ACC112 (cell line): Measurements from ENCODE around the gene EYA2.

Experiments used
- H2AFZ ChIP-seq: fragments of 200-600 bp; sonication (generic); one replicate; pipeline ENCODE4 v1.6.0; 2017; ENCODE audit warnings: antibody characterized with exemption, low read length; ENCODE audit not compliant: unreplicated experiment
- H3K27ac ChIP-seq: fragments of 200-600 bp; sonication (generic); 2 replicates; pipeline ENCODE4 v1.5.1; 2014; ENCODE audit warnings: low read depth, mild to moderate bottlenecking, antibody characterized with exemption, low read length, moderate library complexity
- H3K27me3 ChIP-seq: fragments of 200-600 bp; sonication (generic); 2 replicates; pipeline ENCODE4 v1.6.1; 2014; ENCODE audit warnings: mild to moderate bottlenecking, antibody characterized with exemption, low read length, moderate library complexity, mixed read lengths; ENCODE audit not compliant: insufficient read depth
- H3K36me3 ChIP-seq: fragments of 200-600 bp; sonication (generic); 2 replicates; pipeline ENCODE4 v1.6.1; 2016; ENCODE audit warnings: mild to moderate bottlenecking, antibody characterized with exemption, low read length, moderate library complexity, mixed read lengths; ENCODE audit not compliant: insufficient read depth
- H3K4me1 ChIP-seq: fragments of 200-600 bp; sonication (generic); one replicate; pipeline ENCODE4 v1.6.1; 2016; ENCODE audit warnings: low read length, mixed read lengths; ENCODE audit not compliant: insufficient read depth, unreplicated experiment, control insufficient read depth
- H3K4me3 ChIP-seq: fragments of 200-600 bp; sonication (generic); 2 replicates; pipeline ENCODE4 v1.5.1; 2014; ENCODE audit warnings: mild to moderate bottlenecking, low read depth, low read length
- H3K79me2 ChIP-seq: fragments of 200-600 bp; sonication (generic); one replicate; pipeline ENCODE4 v1.6.0; 2016; ENCODE audit warnings: low read length; ENCODE audit not compliant: control insufficient read depth, unreplicated experiment, insufficient read depth

Gene EYA2

GRCh38 chr20:46990596-46991104, 96.0 kb downstream of the EYA2 start:
- peaks cover 3% of the 10 kb centered on the region for H3K4me1 ChIP-seq
- no peak overlapping the region for H3K27ac ChIP-seq
- H2AFZ ChIP-seq, result no peak overlapping the region
- H3K79me2 ChIP-seq, result no peaks in the 10 kb centered on the region
- no peak overlapping the region for H3K4me3 ChIP-seq
- peaks cover 9% of the 10 kb centered on the region; the same call in 1 of the 2 replicates for H3K27me3 ChIP-seq
- H3K36me3 ChIP-seq, result no peaks in the 10 kb centered on the region

GRCh38 chr20:46991168-46991567, 96.5 kb downstream of the EYA2 start:
- H3K27ac ChIP-seq, result no peak overlapping the region
- no peaks in the 10 kb centered on the region for H3K4me1 ChIP-seq
- H2AFZ ChIP-seq, result no peak overlapping the region
- H3K27me3 ChIP-seq, result peaks cover 10% of the 10 kb centered on the region; the same call in 1 of the 2 replicates
- H3K4me3 ChIP-seq, result no peak overlapping the region
- H3K79me2 ChIP-seq, result no peaks in the 10 kb centered on the region
- H3K36me3 ChIP-seq, result no peaks in the 10 kb centered on the region

- H2AFZ ChIP-seq, result no peak overlapping the region
- H3K4me3 ChIP-seq, result no peak overlapping the region
- H3K4me1 ChIP-seq, result no peaks in the 10 kb centered on the region
- no peaks in the 10 kb centered on the region for H3K36me3 ChIP-seq
- H3K27me3 ChIP-seq, result peaks cover 10% of the 10 kb centered on the region; the same call in 1 of the 2 replicates
- H3K79me2 ChIP-seq, result no peaks in the 10 kb centered on the region
- no peak overlapping the region for H3K27ac ChIP-seq
Measured at GRCh38 chr20:46991880-46992639, 97.4 kb downstream of the EYA2 start.

GRCh38 chr20:46992640-46993035, 98.0 kb downstream of the EYA2 start:
- Histone ChIP-seq H3K4me1 (no peaks in the 10 kb centered on the region), H3K4me3 (no peak overlapping the region), H2AFZ (no peak overlapping the region), H3K36me3 (no peaks in the 10 kb centered on the region), H3K27ac (no peak overlapping the region), H3K79me2 (no peaks in the 10 kb centered on the region), H3K27me3 (peaks cover 13% of the 10 kb centered on the region)

- Histone ChIP-seq H3K79me2 (no peaks in the 10 kb centered on the region), H2AFZ (no peak overlapping the region), H3K4me3 (no peak overlapping the region), H3K4me1 (no peaks in the 10 kb centered on the region), H3K36me3 (no peaks in the 10 kb centered on the region), H3K27ac (no peak overlapping the region), H3K27me3 (peaks cover 19% of the 10 kb centered on the region)
Measured at GRCh38 chr20:46993465-46994095, 98.9 kb downstream of the EYA2 start.

GRCh38 chr20:46994341-46994740, 99.7 kb downstream of the EYA2 start:
- no peaks in the 10 kb centered on the region for H3K79me2 ChIP-seq
- no peak overlapping the region for H3K27ac ChIP-seq
- H3K4me3 ChIP-seq, result no peak overlapping the region
- H3K36me3 ChIP-seq, result no peaks in the 10 kb centered on the region
- no peak overlapping the region for H2AFZ ChIP-seq
- H3K4me1 ChIP-seq, result no peaks in the 10 kb centered on the region
- H3K27me3 ChIP-seq, result peaks cover 19% of the 10 kb centered on the region

- H3K27me3 ChIP-seq, result peaks cover 19% of the 10 kb centered on the region
- no peak overlapping the region for H2AFZ ChIP-seq
- no peaks in the 10 kb centered on the region for H3K4me1 ChIP-seq
- H3K27ac ChIP-seq, result no peak overlapping the region
- no peak overlapping the region for H3K4me3 ChIP-seq
- no peaks in the 10 kb centered on the region for H3K36me3 ChIP-seq
- H3K79me2 ChIP-seq, result no peaks in the 10 kb centered on the region
Measured at GRCh38 chr20:46995561-46996142, 101.0 kb downstream of the EYA2 start.

GRCh38 chr20:46997187-46997586, 102.5 kb downstream of the EYA2 start:
- H3K27ac ChIP-seq, result no peak overlapping the region
- H3K36me3 ChIP-seq, result no peaks in the 10 kb centered on the region
- H3K27me3 ChIP-seq, result peaks cover 20% of the 10 kb centered on the region
- H2AFZ ChIP-seq, result no peak overlapping the region
- no peaks in the 10 kb centered on the region for H3K79me2 ChIP-seq
- H3K4me3 ChIP-seq, result no peak overlapping the region
- no peaks in the 10 kb centered on the region for H3K4me1 ChIP-seq

GRCh38 chr20:46998477-46999240, 104.0 kb downstream of the EYA2 start:
- Histone ChIP-seq H3K27ac (no peak overlapping the region), H3K4me3 (no peak overlapping the region), H2AFZ (no peak overlapping the region)

GRCh38 chr20:46999801-47000465, 105.3 kb downstream of the EYA2 start:
- no peak overlapping the region for H2AFZ ChIP-seq
- H3K4me3 ChIP-seq, result no peak overlapping the region
- H3K27me3 ChIP-seq, result peaks cover 36% of the 10 kb centered on the region; the same call in 1 of the 2 replicates

More at GRCh38 chr20:46998477-46999240, 104.0 kb downstream of the EYA2 start:
- no peaks in the 10 kb centered on the region for H3K36me3 ChIP-seq
- H3K4me1 ChIP-seq, result no peaks in the 10 kb centered on the region
- peaks cover 33% of the 10 kb centered on the region; the same call in 1 of the 2 replicates for H3K27me3 ChIP-seq
- no peaks in the 10 kb centered on the region for H3K79me2 ChIP-seq

More at GRCh38 chr20:46999801-47000465, 105.3 kb downstream of the EYA2 start:
- Histone ChIP-seq H3K36me3 (no peaks in the 10 kb centered on the region), H3K79me2 (no peaks in the 10 kb centered on the region), H3K4me1 (no peaks in the 10 kb centered on the region), H3K27ac (no peak overlapping the region)
